Pons (tissue), 1 donor: ENCODE measurements around the gene NTN1.

Experiments
- DNase-seq: peaks from one replicate; pipeline ENCODE4 v3.0.0-alpha.2; 2016; ENCODE audit warnings: low spot score

Gene NTN1

DNA sequence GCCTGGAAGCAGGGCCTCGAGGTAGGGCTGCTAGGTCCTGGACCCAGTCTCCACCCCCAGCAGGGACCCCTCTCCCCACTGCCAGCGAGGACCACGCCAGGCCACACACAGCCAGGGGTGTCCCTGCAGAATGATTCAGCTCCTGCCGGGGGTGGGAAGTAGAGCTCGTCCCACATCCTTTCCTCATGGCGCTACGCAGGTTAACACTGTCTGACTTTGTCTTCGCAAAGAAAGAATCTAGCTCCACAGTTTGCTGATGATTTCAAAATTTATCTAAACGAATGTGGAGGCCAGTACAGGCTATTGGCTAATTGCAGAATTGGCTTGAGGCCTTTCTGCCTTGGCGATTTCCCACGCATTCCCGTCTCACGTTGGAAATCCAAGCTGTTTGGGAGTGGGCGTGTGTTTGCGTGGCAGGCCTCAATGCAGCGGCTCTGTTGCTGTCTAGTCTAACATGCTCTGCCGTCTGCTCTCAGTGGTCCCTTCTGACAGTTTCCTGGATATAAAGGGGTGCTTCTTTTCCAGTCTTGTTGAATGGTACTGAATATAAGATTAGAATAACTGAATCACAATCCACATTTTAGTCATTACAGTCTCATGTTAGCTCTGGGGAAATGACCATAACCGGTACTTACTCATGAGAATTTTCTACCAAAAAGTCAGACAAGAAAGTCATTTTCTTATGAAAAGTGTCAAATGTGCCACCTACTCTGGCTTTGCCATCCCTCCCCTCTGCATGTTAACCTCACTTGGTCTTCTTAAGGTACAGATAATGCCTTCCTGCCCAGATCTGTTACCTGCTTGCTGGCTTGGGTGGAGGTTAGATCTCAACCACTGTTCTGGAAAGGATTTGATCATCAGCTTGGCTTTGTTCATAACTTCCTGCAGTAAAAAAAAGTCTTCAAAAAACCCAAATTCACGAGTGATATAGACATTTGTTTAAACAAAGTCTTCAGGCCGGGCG lies 252.4 kb downstream of the NTN1 start:
- no peak for DNase-seq

DNA sequence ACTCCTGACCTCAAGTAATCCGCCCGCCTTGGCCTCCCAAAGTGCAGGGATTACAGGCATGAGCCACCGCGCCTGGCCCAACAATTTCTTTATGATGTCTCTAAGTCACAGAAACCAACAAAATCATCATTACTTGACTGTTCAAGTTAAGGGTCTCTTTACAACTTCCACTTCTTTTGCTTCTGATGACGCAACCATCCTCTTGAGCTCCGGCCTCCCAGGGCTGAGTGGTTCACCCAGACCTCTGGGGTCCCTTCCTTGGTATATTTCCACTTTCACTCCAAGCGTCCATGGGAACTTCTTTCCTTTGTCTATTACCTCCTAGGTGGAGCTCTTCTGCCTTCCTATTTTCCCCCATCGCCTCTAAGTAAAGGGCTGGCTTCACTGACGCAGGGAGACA lies 253.7 kb downstream of the NTN1 start:
- DNase-seq: no peak

DNA sequence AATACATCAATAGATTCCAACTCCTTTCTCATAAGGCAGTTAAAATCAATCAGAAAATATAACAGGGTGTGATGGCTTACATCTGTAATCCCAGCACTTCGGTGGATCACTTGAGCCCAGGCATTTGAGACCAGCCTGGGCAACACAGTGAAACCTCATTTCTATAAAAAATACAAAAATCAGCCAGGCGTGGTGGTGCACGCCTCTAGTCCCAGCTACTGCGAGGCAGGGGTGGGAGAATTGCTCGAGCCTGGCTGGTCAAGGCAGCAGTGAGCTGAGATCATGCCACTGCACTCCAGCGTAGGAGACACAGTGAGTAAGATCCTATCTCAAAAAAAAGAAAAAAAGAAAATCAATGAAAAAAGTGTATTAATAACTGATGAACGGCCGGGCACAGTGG lies 258.6 kb downstream of the NTN1 start:
- no peak for DNase-seq

DNA sequence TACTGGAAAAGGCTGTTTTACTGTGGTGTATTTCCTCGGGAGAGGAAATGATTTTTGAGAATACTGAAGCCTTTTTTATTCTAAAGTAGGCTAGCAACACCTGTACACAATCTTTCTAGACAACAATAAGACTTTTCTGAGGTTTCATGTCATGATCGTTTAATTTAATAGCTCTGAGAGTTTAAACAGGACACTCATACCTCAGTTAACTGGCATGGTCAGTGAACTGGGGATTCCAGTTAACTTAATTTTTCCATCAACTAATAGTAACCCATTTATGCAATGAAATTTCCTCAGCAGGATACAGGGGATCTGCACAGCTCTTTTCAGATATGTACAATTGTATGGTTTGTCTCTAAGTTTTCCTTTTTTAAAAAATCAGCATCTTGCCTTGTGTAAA lies 262.6 kb downstream of the NTN1 start:
- DNase-seq: no peak

DNA sequence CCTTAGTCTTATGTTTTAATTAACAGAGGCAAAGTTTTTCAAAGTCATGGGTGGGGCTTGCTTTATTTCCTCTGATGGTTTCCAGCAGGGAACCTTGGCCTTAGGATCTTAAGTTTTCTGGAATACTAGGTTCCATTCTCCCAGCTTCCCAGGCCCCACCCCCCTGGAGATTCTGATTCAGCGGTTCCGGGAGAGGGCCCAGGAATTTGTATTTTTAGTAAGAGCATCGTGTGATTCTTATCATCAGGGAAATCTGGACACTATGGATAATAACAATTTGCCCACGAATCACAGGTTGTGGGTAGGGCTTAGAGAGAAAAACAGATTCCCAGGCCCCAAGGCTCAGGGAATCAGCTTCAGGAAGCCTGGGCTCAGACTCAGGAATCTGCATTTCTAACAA lies 263.6 kb downstream of the NTN1 start:
- no peak for DNase-seq

DNA sequence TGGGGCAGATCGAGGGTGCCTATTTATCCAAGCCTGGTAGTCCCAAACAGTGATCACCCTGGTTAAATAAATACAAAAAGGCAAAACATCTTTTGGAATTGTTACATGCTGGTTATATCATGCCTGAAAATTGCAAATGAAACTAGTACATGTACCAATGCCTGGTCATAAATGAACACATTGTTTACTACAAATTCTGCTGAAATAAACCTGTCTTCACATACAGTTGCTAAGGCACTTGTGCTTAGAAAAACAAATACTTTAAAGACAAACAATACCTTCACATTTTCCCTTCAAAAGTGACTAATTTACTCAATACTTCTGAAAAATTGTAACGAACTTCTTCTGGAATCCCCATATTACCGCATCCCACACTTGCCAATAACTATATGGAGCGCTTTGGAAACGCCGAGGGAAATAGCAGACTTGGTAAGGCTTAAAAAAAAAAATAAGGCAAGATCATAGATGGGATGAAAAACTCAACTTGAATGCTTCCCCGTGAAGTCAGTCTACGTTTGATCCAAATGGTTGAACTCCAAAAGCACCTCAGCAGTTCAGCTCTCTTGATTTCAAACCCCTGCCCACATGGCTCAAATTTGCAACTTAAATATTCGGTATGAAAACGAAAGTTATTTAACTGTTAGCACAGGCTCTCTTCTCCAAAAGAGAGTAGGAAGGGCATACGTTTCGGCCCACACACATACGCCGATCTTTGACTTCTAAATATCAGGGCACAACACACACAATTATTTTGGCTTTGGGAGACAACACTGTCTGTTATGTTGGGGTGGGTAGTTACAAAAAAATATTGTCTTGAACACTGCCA lies 264.5 kb downstream of the NTN1 start:
- DNase-seq: no peak

DNA sequence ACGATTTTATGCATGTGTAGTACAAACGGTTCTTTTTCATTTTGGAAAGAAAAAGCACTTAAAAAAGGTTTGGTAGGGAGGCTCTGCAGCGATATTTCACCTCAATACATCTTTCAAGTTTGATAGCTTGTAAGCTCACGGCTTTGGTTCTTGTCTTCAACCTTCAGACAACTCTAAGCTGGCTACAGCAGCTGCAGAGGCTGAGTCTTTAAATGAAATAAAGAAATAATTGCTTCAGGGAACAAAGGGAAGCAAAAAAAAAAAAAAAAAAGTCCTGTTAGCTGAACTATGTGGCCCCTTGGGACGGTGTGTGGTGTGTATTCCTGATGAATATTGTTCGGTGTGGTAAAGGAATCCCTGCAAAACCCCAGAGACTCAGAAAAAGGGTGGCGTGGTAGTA lies 265.1 kb downstream of the NTN1 start:
- DNase-seq: no peak

DNA sequence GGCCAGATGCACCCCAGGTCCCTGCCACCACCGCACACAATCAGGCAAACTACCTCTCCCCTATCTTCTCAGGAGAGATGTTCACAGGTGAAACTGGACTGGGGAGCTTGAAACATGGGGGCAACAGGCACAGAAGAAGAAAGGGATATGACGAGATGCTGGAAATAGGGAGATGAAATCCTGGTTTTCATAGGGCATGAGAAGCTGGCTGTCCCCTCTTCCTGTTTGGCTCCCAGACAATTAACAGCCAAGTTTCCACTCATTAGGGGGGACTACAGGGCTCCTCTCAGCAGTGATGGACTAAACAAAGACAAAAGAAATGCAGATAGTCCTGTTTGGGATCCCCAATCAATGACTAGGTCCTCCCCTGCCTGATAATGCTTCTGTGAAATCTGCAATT lies 266.0 kb downstream of the NTN1 start:
- no peak for DNase-seq

DNA sequence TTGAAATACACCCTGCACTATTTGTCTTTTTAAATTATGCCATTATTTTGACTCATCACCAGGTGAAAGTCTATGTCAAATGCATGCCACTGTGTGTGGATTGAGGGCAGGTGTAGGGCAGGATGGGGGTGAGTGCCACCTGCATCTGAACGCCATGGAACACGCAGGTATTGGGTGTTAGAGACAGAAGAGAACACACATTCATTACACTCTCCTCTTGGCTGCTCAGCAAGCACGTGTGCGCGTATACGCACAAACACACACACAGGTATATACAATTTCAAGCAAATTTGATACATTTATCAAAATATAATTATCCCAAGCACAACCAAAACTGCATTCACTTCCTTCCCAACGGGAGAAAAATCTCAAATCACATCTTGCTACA lies 268.9 kb downstream of the NTN1 start:
- DNase-seq: no peak

DNA sequence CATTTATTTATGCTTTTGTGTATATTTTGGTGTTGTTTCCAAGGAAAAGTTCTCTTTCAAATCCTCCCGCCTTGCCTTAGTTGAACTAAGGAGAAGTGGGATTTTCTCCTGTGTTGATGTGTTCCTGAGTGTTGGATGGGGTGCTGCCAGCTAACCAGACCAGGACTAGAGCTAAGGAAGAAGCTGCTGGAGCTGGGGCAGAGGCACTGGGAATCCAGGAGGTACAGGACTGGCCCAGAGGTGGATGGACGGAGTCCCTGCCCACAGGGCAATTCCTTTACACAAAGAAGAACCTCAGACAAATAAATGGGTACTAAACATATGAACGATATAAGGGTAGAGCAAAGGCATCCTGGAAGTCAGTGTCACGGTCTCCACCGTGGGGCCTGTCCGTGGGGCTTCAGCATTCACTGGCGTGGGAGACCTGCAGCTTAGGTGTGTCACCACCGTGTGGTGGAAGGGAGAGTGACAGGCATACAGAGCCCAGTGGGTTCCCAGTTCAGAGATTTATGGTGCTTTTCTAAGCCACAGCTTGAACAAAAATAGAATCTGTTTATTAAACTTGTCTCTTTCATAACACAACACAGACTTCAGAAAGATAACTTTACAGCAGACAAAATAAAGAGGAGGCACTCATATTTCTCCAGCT lies 270.7 kb downstream of the NTN1 start:
- DNase-seq: peak; percentile 43

DNA sequence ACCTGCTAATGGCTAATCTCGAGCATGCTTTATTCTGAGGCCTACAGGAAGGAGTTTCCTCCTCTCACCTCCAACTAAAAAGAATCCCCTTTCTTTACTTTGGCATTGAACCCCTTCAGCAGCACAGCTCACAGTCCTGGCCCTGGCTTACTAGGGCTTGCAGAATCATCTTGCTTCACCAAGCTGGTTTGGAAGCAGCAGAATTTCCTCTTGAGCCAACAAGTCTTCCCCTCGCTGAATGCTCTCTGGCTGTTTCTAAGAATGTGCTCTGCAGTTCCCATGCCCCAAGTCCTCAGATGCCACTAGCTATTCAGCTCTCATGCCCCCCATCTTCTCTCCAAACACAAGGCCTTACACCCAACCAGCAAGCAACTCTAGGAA lies 271.2 kb downstream of the NTN1 start:
- no peak for DNase-seq
